AG04450 (cell line): ENCODE results near the gene TRPM5. TPM values are rescaled to one million over a fixed set of nuclear protein-coding genes. Genes with fewer than 3 reads are reported as not detected.

Source experiments
- CTCF ChIA-PET: fragments of 300-600, 350-600 bp; formaldehyde crosslinking; extraction: SDS; loops from one replicate; lab custom pipeline; 2022; ENCODE audit warnings: antibody characterized with exemption, inconsistent platforms; lab: Charles Lee
- POLR2A ChIA-PET: fragments of 350-600 bp; formaldehyde crosslinking; extraction: SDS; loops from one replicate; lab custom pipeline; 2021; ENCODE audit warnings: antibody characterized with exemption, inconsistent platforms; lab: Yijun Ruan, JAX
- DNase-seq: peaks from one replicate; pipeline ENCODE4 v3.0.0-alpha.2; 2011; ENCODE audit warnings: low read depth, low spot score
- H3K27ac ChIP-seq: one replicate; pipeline ENCODE4 v1.5.1; 2012; ENCODE audit warnings: low read depth, low read length, control low read depth
- H3K27me3 ChIP-seq: one replicate; pipeline ENCODE4 v1.6.0; 2012; ENCODE audit warnings: low read length; ENCODE audit not compliant: control insufficient read depth, insufficient read depth
- H3K4me3 ChIP-seq: 2 replicates; pipeline ENCODE4 v1.5.1; 2011; ENCODE audit warnings: mild to moderate bottlenecking, low read depth, low read length, control low read depth
- H3K9me3 ChIP-seq: 2 replicates; pipeline ENCODE4 v1.5.1; 2012; ENCODE audit warnings: low read length; ENCODE audit not compliant: control insufficient read depth, insufficient read depth
- polyA plus RNA-seq: library from polyadenylated mRNA; depleted of rRNA; stranded (reverse); fragments of >200 nt; gene quantifications from 2 replicates; pipeline ENCODE4 v1.2.3, GENCODE V29; 2011; rRNA removed
- TF ChIP-seq, protein P1 (sequence below): IDR thresholded peaks from 2 replicates; pipeline ENCODE4 v1.5.1; 2011; ENCODE audit warnings: low read depth, low read length, control low read depth, inconsistent platforms

The TRPM5 gene
- polyA plus RNA-seq, 1 experiment = not detected

DNA sequence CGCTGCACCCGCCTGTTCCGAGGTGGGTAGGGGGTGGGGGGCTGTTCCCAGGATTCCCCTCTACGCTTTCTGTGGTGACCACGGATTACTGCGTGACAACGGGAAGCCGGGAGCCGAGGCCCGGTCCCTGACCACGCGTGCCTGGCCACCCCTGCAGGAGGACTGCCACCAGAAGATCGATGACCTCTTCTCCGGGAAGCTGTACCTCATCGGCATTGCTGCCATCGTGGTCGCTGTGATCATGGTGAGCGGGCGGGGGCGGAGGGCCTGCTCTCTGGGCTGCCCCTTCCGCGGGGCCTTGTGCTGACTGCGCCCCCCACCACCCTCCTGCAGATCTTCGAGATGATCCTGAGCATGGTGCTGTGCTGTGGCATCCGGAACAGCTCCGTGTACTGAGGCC is 47.8 kb downstream of the TRPM5 start:
- H3K27me3 ChIP-seq = no peaks in the 10 kb centered on the region
- H3K9me3 ChIP-seq = peaks cover 4% of the 10 kb centered on the region; the same call in 1 of the 2 replicates
- H3K4me3 ChIP-seq = no peak overlapping the region
- ChIA-PET POLR2A (no interaction called here), CTCF (no interaction called here)
- TF ChIP-seq, protein P1, sequence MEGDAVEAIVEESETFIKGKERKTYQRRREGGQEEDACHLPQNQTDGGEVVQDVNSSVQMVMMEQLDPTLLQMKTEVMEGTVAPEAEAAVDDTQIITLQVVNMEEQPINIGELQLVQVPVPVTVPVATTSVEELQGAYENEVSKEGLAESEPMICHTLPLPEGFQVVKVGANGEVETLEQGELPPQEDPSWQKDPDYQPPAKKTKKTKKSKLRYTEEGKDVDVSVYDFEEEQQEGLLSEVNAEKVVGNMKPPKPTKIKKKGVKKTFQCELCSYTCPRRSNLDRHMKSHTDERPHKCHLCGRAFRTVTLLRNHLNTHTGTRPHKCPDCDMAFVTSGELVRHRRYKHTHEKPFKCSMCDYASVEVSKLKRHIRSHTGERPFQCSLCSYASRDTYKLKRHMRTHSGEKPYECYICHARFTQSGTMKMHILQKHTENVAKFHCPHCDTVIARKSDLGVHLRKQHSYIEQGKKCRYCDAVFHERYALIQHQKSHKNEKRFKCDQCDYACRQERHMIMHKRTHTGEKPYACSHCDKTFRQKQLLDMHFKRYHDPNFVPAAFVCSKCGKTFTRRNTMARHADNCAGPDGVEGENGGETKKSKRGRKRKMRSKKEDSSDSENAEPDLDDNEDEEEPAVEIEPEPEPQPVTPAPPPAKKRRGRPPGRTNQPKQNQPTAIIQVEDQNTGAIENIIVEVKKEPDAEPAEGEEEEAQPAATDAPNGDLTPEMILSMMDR = no peak
- H3K27ac ChIP-seq = no peak overlapping the region
- DNase-seq = no peak

DNA sequence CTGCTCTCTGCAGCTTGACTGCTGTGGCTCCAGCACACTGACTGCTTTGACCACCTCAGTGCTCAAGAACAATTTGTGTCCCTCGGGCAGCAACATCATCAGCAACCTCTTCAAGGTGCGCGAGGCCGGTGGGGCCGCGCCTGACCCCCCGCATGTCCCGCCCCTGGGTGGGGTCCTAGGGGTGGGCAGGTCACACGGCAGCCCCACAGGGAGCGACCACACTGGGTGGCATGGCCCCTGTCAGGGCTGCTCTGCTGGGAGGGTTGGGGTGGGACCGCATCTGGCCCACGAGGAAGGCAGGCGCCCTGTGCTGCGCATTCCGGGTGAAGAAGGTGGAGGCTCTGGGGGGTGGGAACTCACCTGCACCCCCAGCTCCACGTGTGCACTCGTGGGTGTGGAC is 48.5 kb downstream of the TRPM5 start:
- DNase-seq = no peak
- H3K4me3 ChIP-seq = no peak overlapping the region
- H3K27me3 ChIP-seq = no peaks in the 10 kb centered on the region
- TF ChIP-seq, protein P1 = no peak
- ChIA-PET CTCF (no interaction called here), POLR2A (no interaction called here)
- H3K9me3 ChIP-seq = peaks cover 4% of the 10 kb centered on the region; the same call in 1 of the 2 replicates
- H3K27ac ChIP-seq = no peak overlapping the region

DNA sequence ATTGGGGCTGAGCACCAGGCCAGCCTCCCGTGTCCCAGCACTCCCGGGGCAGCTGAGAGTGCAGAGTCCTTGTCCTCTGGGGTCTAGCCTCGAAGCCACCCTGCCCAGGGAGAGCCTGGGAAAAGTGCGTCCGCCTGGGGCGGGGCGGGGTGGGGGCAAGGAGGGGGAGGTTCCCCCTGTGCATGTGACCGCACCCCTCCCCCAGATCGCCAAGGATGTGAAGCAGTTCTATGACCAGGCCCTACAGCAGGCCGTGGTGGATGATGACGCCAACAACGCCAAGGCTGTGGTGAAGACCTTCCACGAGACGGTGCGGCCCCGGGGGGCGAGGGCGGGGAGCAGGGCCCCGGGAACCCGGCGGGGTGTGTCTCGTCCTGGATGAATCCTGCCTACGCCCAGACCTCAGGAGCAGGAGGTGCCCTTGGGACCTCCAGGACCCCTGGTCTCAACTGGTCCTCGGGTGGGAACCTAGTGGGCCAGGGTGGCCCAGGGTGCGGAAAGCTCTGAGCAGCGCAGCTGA is 49.0 kb downstream of the TRPM5 start:
- Histone ChIP-seq H3K27me3 (no peaks in the 10 kb centered on the region), H3K27ac (no peak overlapping the region), H3K9me3 (peaks cover 4% of the 10 kb centered on the region; the same call in 1 of the 2 replicates), H3K4me3 (no peak overlapping the region)
- CTCF ChIA-PET = no interaction called here
- TF ChIP-seq, protein P1 = no peak
- no peak for DNase-seq
- POLR2A ChIA-PET = no interaction called here

DNA sequence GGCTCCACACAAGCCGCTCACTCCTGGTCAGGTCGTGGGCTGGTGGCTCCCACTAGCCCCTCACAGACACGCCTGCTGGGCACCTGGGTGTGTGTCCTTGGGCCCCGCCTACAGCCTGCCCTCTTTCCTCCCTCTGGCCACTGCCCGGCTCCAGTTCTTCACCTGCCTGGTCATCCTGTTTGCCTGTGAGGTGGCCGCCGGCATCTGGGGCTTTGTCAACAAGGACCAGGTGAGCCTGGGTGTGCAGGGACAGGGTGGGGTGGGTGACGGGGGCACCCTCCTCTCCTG is 49.6 kb downstream of the TRPM5 start:
- CTCF ChIA-PET = no interaction called here
- H3K9me3 ChIP-seq = peaks cover 1% of the 10 kb centered on the region; the same call in 1 of the 2 replicates
- no peak overlapping the region for H3K4me3 ChIP-seq
- H3K27ac ChIP-seq = no peak overlapping the region
- DNase-seq = no peak
- TF ChIP-seq, protein P1 = no peak
- no peaks in the 10 kb centered on the region for H3K27me3 ChIP-seq
- POLR2A ChIA-PET = no interaction called here

Other genes starting within 250 kb of the TRPM5 start
- not detected in 2 replicates for gene ASCL2, start 173.9 kb downstream of the TRPM5 start, polyA plus RNA-seq
- not detected in 2 replicates for gene C11orf21, start 142.6 kb downstream of the TRPM5 start, polyA plus RNA-seq
- 0.10 and 0.14 TPM in 2 replicates for gene TSPAN32, start 142.5 kb downstream of the TRPM5 start, polyA plus RNA-seq
- 260 and 359 TPM in 2 replicates for gene CD81, start 67.2 kb downstream of the TRPM5 start, polyA plus RNA-seq
- gene TSSC4, start 43.8 kb downstream of the TRPM5 start, polyA plus RNA-seq = 13.3 and 19.2 TPM in 2 replicates
- not detected in 2 replicates for gene KCNQ1, start 494 bp upstream of the TRPM5 start, polyA plus RNA-seq